ENCODE results near the gene PHLDB3.
A peak's percentile ranks its signal among the peaks of the same experiment; 100 is the strongest.
"Not testable (repeated sequence)": the region's sequence is repeated elsewhere in the genome, so short reads cannot be mapped to it uniquely, and the experiment has no call there.

PHLDB3 gene

DNA sequence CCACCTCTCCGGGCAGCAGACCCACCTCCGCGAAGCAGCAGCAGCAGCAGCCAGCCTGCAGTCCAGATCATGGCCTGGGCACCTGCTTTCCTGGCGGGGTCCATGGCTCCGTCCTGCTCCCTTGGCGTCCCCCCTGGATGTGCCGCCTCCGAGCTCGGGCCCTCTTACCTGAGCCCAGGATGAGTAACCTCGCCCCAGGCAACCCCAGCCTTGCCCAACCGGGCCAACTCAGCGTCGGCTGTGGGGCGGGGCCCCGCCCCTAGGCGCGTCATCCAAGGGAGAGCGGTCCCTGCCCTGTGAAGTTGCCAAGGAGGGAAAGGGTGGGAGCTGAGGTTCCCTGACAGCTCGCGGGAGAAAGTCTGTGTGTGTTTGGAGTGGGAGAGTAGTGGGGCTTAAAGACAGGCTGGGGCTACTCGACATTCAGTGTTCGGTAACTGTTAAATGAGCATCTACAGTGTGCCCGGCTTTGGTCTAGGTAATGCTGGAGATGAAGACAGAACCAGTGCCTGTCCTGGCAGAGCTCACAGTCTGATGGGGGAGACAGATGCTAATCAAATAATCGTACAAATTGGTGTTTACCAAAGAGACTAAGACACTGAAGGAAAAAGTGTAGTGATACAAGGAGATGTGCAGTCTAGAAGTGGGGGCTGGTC lies 39.0 kb downstream of the PHLDB3 start, which contains the start of gene LYPD3:
TSS of gene LYPD3 (minus strand) at position 141 of the 653 bp plus-strand sequence. CDS start at position 104, 37 bp downstream.
- DNase-seq: no peak

DNA sequence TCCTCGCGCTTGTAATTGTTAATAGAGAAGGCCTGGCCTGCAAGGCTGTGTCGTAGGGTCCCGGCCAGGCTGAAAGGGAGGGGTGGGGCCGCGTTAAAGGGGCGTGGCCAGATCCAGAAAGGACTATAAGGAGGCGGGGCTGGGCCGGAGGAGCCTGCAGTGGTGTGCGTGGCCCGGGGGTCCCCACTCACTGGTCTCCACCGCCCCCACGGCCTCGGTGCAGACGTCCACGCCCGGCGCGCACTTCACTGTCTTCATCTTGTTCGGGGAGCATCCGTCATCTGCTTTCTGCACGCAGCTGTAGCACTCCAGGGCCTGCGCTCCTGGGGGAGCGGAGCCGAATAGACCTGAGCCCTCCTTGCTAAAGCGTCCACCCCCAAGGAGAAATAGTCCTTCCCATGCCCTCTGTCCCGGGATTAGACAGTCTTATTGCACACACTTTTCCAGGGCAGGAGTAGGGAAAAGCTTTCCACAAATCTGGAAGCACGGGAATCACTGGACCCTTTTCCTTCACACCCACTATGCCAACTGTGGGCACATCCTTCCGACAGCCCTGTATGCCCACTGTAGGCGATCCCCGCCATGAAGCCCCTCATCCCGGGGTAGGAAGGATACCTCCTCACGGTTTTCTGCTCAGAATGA lies 40.3 kb downstream of the PHLDB3 start:
- DNase-seq: no peak

DNA sequence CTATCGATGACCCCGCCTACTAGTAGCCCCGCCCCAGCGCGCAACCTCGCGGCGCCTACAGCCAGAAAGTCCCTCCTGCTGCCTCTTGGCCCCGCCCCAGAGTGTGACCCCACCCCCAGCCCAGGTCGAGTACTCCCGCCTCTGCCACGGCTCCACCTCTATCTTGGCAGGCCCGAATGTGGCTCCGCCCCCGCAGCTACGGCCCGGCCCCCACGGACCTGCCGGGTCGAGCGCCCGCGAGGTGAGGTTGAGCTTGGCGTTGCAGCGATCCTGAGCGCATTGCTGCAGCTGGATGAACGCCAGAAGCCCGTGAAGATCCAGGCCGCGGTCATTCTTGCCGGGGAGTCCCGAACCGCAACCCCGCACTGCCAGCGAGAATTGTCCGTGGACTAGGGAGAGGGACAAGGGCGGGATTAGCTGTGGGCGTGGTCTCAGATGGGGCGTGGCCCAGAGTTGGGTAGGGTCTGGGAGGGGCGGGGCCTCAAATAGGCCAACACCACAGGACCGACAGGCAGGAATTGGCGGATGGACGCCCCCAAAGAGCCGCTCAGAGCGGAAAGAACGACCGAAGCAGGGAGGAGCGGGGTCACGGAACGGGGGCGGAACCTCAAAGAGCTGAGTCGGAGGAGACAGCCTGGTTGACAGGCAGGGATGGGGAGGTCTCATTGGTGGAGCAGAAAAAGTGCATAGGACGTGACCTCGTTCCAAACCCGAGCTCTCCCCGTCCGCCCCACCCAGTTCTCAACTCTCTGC lies 41.0 kb downstream of the PHLDB3 start:
- DNase-seq: peak; percentile 99

DNA sequence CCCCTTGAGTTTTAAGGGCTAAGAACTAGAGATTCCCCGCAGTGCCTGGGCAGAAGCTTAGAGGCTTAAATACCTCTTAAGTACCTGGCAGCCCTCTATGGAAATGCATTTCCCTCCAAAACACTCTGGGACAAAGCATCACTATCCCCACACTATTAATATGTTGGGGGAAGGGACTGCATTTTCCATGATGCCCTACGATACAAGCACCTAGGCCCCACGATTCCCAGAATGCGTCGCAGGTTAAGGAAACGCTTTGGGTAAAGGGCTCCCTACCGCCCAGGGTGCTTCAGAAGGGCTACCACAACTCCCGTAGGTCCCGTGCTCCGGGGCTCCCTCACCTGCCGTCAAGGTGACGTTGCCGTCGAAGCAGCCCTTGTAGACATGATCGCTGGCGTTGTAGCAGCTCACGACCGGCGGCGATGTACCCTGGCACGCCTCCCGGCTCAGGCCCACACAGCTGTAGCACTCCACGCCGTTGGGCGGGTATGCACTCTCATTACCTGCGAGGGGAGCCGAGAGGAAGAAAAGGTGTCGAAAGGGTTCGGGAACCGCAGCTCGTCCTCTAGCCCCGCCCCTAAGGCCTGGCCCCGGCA lies 41.7 kb downstream of the PHLDB3 start:
- DNase-seq: no peak

DNA sequence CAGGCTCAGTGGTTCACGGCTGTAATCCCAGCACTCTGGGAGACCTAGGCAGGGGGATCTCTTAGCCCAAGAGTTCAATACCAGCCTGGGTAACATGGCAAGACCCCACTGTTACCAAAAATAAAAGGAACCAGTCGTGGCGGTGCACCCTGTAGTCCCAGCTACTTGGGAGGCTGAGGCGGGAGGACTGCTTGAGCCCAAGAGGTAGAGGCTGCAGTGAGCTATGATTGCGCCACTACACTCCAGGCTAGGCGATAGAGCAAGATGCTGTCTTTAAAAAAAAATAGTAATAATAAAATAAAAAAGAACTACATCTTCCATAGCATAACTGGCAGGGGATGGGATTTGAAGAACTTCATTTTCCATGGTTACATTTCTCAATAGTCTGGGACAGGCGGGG lies 42.2 kb downstream of the PHLDB3 start:
- no peak for DNase-seq

DNA sequence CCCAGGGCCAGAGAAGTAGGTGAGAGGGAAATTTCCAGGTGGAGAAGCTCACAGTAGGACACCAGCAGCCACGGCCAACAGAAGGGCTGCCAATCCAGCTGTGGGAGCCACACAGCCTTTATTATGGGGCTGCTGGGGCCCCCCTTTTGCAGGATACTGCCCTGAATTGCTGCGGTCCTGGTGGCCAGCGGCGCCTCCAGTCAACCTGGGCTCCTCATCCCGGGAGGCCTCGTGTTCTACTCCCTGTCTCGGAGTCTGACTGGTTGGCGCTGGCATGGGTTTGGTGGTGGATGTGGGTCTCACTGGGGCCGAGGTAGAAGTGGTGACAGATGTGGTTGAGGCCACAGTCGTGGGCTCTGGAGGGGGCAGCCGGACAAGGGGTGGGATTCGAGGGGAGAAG lies 43.2 kb downstream of the PHLDB3 start:
- no peak for DNase-seq

DNA sequence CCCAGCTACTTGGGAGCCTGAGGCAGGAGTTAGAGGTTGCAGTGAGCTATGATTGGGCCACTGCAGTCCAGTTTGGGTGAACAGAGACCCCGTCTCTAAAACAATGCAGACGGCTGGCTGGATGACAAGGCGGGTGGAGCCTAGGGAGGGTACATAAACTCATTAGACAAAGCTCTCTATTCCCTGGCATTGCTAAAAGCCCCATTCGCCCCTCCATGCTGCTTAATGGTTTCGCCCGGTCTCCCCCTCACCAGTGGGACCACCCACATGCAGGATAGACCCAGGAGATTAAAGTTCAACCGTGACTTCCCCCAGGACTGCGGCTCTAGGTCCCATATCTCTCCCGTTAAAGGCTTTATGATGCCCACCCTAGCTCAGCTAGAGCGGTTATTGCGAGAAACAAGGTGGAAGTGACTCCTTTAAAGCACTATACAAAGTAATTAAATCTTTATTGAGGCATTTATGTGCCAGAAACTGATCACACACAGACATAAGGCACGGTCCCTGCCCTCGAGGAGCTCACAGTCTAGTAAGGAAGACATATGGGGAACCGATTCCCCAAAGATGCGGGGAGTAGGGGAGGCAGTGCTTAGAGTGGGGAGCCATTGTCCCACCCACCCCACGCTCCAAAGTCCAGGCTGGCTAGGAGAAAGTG lies 44.1 kb downstream of the PHLDB3 start:
- no peak for DNase-seq

DNA sequence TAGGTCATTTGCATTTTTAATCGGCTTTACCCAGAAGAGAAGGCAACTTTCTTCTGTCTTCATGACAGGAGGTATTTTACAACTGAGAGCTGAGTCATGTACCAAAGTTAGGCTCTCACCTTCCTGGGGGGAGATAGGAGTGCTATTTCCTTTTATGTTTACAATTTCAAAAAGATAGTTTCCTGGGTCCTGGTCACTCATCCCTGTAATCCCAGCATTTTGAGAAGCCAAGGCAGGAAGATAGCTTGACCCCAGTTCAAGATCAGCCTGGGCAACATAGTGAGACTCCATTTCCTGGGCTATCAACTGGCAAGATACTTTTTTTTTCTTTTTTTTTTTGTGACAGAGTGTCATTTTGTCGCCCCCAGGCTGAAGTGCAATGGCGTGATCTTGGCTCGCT lies 46.7 kb downstream of the PHLDB3 start:
- no peak for DNase-seq

DNA sequence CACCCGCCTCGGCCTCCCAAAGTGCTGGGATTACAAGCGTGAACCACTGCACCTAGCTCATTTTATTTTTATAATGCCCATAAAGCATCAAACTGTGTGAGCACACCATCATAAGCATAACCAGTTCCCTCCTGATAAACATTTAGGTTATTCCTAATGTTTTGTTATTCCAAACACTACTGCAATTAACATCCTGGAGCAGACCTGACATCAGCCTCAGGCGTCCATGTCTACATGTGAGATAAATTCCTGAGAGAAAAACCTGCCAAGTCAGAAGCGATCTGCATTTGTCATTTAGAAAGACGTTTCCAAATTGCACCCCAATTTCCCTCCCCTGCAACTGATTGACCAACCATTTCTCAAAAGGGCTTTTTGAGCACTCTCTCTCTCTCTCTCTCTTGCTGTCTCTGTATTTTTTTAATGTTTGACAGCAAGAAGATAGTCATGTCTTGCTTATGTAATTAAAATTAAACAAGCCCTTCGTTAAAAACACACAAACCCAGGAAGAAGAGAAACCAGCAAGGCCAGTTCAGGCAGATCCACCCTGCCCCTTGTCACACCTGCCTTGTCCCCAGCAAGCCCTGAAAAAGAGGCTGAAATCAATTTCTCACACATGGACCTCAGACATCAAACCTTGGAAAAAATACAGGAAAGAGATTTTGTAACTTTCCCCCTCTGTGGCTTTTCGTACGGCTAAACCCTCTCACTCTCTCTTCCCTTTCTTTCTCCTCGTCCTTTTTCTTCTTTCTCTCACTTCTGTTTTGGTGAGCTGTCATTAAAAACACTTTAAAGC lies 49.0 kb downstream of the PHLDB3 start:
- DNase-seq: no peak

DNA sequence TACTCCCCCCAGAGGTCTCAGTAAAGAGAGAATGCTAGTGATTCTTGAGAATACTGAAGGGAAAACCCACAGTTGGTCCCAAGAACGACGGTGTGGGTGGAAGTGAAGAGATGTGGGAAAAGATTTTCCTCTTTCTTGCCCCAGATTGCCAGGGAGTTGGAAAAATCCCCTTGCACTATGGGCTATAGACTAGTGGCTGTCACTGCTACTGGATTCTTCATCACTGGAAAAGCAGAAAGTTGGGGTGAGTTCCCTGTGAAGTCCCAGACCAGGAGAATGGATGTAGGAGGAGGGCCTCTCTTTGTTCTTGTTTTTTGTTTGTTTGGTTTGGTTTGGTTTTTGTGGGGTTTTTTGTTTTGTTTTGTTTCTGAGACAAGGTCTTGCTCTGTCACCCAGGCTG lies 50.5 kb downstream of the PHLDB3 start:
- DNase-seq: no peak

DNA sequence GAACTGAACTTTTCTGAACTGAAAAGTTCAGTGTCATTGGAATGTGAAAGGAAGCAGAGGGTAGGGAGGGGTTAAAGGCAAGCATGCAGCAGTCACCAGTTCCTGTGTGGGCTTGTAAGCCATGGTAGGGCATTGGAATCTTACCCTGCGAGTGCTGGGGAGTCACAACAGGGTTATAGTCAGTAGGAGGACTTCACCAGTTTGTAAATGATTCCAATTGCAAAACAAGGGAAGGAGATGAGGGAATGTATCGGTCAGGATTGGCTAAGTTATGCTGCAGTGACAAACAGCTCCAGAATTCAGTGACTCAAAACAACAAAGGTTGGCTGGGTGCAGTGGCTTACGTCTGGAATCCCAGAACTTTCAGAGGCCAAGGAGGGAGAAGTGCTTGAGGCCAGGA lies 52.0 kb downstream of the PHLDB3 start:
- no peak for DNase-seq

DNA sequence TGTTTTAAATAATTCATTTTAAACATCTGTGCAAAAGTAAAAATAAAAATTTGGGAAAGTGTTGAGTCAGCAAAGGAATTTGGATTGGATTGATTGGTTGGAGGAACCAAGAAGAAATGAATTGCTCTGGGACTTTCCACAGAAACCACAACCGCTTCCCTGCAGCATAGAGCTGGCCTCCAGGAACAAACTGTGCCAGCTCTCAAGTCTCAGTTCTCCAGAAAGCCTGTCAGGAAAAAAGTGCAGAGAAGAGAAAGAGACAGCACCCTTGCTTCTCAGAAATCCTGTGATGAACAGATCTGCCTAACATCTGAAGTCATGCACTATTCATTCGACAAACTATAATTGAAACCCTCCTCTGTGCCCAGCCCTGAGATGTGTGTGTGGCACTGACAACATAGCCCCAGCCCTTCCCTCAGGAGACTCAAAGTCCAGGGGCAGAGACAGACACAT lies 54.0 kb downstream of the PHLDB3 start:
- DNase-seq: no peak

DNA sequence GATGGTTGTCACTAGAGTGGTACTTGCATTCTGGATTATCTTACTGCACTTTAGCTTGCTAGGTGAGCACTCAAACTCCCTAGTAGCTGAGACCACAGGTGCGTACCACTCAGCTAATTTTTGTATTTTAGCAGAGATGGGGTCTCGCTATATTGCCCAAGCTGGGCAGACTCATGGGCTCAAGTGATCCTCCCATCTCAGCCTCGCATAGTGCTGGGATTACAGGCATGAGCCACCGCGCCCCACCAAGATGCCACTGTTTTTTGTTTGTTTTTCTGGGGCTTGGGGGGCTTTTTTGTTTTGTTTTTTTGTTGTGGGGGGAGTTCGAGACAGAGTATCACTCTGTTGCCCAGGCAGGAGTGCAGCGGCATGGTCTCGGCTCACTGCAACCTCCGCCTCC lies 56.9 kb downstream of the PHLDB3 start:
- DNase-seq: no peak

DNA sequence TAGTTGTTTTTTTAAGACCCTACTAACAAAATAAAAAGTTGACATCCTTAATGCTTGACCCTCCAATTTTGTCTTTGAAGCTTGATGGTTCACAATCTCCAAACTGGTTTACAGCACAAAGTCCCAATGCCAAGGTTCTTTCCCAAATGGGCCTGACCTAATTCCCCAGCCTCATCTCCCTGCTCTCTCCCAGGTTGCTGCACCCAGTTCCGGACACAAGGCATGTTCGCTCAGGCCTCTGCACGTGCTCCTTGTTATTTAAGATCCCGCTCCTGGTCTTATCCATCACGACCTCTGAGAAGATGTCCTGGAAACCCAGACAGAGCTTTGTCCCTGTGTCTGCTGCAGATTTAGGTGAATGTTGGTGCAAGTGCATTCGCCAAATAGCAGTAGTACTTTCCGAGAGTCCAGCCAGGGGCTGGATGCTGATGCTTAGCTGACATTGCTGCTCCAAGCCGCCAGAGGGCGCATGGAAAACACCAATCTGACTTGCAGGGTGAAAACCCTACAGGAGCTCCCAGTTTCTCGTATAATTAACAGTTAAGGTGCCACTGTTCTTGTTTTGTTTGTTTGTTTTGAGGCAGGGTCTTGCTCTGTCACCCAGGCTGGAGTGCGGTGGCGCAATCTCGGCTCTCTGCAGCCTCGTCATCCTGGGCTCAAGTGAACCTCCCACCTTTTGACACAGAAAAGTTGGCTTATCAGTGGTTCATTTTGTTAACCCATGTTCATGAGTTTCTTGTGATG lies 57.6 kb downstream of the PHLDB3 start:
- DNase-seq: peak; percentile 85

DNA sequence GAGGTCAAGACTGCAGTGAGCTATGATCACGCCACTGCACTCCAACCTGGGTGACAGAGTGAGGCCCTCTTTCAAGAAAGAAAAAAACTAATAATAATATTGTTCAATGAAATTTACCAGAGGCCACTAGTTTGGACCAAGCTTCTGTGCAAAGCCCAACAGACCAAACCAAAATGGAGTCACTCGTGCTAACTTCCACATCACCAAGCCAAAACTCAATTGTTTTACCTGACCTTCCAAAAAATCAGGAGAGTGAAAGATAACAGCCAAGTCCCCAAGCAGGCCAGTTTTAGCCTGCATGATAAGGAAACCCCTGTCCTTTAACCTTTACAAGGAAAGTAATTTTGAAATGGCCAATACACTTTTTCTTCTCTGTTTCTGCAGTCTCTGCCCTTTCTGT lies 59.1 kb downstream of the PHLDB3 start:
- DNase-seq: no peak

DNA sequence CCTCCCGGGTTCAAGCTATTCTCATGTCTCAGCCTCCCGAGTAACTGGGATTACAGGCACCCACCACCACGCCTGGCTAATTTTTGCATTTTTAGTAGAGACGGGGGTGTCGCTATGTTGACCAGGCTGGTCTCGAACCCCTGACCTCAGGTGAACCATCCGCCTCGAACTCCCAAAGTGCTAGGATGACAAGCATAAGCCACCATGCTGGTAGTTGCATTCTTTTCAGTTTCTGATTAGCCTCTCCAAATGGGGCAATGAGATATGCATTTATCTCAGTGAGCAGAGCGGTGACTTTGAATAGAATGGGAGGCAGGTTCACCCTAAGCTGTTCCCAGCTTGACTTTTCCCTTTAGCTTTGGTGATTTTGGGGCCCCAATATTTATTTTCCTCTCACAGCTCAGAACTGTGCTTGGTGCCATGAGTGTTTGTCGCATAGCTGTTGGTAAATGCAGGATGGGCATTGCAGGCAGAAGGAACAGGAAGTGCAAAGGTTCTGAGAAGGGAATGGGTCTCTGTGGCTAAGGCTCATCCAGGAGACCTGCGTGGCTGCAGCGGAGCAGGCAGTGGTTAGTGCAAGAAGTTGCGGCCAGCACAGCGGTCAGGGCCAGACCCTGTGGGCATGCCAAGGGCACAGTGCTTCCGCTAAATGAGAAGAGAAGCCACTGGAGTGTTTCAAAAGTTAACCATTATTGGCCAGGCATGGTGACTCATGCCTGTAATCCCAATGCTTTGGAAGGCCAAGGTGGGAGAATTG lies 59.8 kb downstream of the PHLDB3 start:
- no peak for DNase-seq

DNA sequence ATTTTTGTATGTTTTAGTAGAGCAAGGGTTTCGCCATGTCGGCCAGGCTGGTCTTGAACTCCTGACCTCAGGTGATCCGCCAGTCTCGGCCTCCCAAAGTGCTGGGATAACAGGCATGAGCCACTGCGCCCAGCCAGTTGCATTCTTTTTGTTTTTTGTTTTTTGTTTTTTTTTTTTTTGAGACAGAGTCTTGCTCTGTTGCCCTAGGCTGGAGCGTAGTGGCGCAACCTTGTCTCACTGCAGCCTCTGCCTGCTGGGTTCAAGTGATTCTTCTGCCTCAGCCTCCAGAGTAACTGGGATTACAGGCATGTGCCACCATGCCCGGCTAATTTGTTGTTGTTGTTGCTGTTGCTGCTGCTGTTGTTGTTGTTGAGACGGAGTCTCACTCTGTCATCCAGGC lies 60.5 kb downstream of the PHLDB3 start:
- DNase-seq: not testable (repeated sequence)

DNA sequence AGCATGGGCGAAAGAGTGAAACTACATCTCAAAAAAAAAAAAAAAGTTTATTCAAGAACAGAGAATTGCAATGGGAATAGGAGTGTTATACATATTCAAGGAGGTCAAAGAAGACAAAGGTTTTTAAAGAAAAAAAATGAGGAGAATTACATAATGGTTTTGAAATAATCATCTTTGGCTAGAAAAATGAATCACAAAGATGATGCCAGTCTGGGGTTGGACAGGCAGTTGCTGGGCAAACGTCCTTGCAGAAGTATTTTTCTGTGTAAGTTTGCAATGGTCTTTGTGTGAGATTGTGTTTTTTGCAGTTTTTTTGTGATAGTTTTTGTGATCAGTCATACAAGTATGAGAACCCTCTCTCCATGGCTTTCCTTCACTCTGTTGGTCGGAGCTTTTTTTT lies 62.8 kb downstream of the PHLDB3 start:
- no peak for DNase-seq

DNA sequence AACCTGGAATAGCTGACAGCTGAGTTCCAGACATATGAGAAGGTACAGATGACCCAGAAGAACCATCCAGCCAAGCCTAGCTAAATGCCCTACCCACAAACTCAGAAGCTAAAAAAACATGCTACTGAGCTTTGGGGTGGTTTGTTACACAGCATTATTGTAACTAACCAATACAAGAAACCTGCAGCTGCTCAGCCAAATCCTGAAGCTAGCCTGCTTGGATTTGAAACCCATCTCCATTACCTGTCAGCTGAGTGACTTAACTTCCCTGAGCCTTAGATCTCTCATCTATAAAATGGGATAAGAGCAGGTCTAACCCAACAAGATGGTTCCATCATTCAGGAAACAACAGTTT lies 64.9 kb downstream of the PHLDB3 start:
- no peak for DNase-seq

DNA sequence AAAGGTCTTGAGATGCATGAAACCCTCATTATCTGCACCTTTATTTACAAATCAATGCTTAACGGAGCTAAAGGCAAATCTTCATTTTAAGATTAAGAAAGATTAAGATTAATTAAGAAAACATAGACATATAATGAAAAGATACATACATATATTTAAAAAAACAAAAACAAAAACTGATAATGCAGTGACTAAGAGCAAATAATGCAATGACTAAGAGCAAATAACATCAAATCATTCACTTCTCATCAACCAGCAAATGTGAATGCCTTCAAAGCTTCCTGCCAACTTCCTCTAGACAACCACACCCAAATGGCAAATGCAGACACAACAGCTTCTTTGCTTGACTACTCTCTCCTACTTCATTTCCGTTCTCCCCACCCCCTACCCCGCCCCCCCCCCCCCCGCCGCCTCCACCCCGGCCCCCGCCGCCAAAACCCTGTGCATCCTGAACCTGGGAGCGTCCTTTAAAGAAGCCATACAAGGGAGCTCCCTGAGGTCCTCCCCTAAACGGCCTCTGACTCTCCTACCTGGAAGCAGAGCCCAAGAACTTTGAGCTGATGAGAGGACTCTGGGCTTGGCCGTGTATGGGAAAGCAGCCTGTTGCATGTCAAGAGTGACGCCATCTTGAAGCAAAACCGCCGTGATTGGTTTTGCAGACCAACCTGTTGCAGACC lies 65.4 kb downstream of the PHLDB3 start:
- peak; percentile 91 for DNase-seq

Measured in CD4-positive, alpha-beta T cell treated with Interleukin-17A for 1 hour (primary cell).